Endothelial cell of umbilical vein (primary cell): Measurements from ENCODE around the gene ILKAP. TPM values are rescaled to one million over a fixed set of nuclear protein-coding genes. Genes with fewer than 3 reads are reported as not detected.

Source experiments
- BruUV-seq: library from RNA; stranded (reverse); fragments of 400-500 nt; replicated peaks from 2 replicates; lab custom pipeline; 2021; lab: Mats Ljungman, UMichigan
- CTCF ChIA-PET: fragments of 300-600, 350-600 bp; sonication (Branson Sonifier 250); formaldehyde crosslinking; loops from one replicate; lab custom pipeline; 2021; ENCODE audit warnings: antibody characterized with exemption, inconsistent platforms; lab: Charles Lee
- POLR2A ChIA-PET: fragments of 300-600, 350-600 bp; sonication (Branson Sonifier 250); formaldehyde crosslinking; loops from one replicate; lab custom pipeline; 2021; ENCODE audit warnings: antibody characterized with exemption, inconsistent platforms; lab: Charles Lee
- DNase-seq: peaks from one replicate; pipeline ENCODE4 v3.0.0-alpha.2; 2011; ENCODE audit warnings: low read depth, low spot score
- FAIRE-seq: peaks from 2 replicates; lab custom pipeline; 2011; peaks lifted over from hg19 to GRCh38; lab: Jason Lieb, UNC
- H2AFZ ChIP-seq: 2 replicates; pipeline ENCODE4 v1.6.0; 2012; ENCODE audit warnings: low read depth, low read length, control low read depth, inconsistent platforms
- H3K27ac ChIP-seq: 2 replicates; pipeline ENCODE4 v1.5.1; 2011; ENCODE audit warnings: low read depth, mild to moderate bottlenecking, control low read depth, low read length, moderate library complexity; ENCODE audit not compliant: insufficient read depth
- H3K27me3 ChIP-seq, 2 experiments: 2 replicates each; pipeline versions ENCODE4 v1.6.0 to v1.6.1; 2011; ENCODE audit warnings: low read length in 2 of 2, mixed read lengths in 1 of 2; ENCODE audit not compliant: control insufficient read depth in 2 of 2, insufficient read depth in 2 of 2
- H3K36me3 ChIP-seq, 2 experiments: 2 replicates in 1 of 2; 3 replicates in 1 of 2; pipeline ENCODE4 v1.5.1; 2011; ENCODE audit warnings: low read length in 2 of 2, mild to moderate bottlenecking in 1 of 2, moderate library complexity in 1 of 2; ENCODE audit not compliant: control insufficient read depth in 2 of 2, insufficient read depth in 2 of 2; ENCODE audit errors: extremely low read depth in 1 of 2
- H3K4me1 ChIP-seq: 3 replicates; pipeline ENCODE4 v1.5.1; 2011; ENCODE audit warnings: mild to moderate bottlenecking, low read length; ENCODE audit not compliant: control insufficient read depth, insufficient read depth; ENCODE audit errors: extremely low read depth
- H3K4me2 ChIP-seq: 2 replicates; pipeline ENCODE4 v1.6.1; 2011; ENCODE audit warnings: low read length, control low read depth, mixed read lengths; ENCODE audit not compliant: insufficient read depth
- H3K4me3 ChIP-seq, 3 experiments: fragments of 200-600 bp in 1 of 3; sonication (generic), shearing (Covaris generic) in 1 of 3; replicated peaks in 1 of 3; 2 replicates each; pipeline ENCODE4 v1.5.1; 2011 to 2016; ENCODE audit warnings: control low read depth in 3 of 3, low read length in 3 of 3, mild to moderate bottlenecking in 2 of 3, inconsistent platforms in 1 of 3, low read depth in 1 of 3, moderate library complexity in 1 of 3; ENCODE audit not compliant: insufficient read depth in 1 of 3
- H3K79me2 ChIP-seq: 2 replicates; pipeline ENCODE4 v1.6.0; 2012; ENCODE audit warnings: low read length, inconsistent platforms; ENCODE audit not compliant: control insufficient read depth, insufficient read depth
- H3K9ac ChIP-seq: replicated peaks from 2 replicates; pipeline ENCODE3; 2011; ENCODE audit warnings: low read length, control low read depth; ENCODE audit not compliant: insufficient read depth; ENCODE audit errors: extremely low read depth
- H3K9me1 ChIP-seq: replicated peaks from 3 replicates; pipeline ENCODE4 v1.6.0; 2011; ENCODE audit warnings: mild to moderate bottlenecking, low read length; ENCODE audit not compliant: control insufficient read depth, insufficient read depth; ENCODE audit errors: extremely low read depth
- H3K9me3 ChIP-seq: replicated peaks from 2 replicates; pipeline ENCODE4 v1.5.1; 2012; ENCODE audit warnings: low read length, inconsistent platforms; ENCODE audit not compliant: control insufficient read depth, insufficient read depth
- H4K20me1 ChIP-seq: replicated peaks from 2 replicates; pipeline ENCODE3; 2011; ENCODE audit warnings: mild to moderate bottlenecking, low read length; ENCODE audit not compliant: control insufficient read depth, insufficient read depth; ENCODE audit errors: extremely low read depth
- CTCF ChIP-seq, 2 donors: IDR thresholded peaks; 1 replicate in 1 of 2; 2 replicates in 1 of 2; pipeline ENCODE4 v1.5.1; 2011; ENCODE audit warnings: low read length in 2 of 2, mild to moderate bottlenecking in 2 of 2, moderate library complexity in 2 of 2, control low read depth in 1 of 2, inconsistent platforms in 1 of 2, low read depth in 1 of 2; ENCODE audit not compliant: insufficient read depth in 1 of 2; ENCODE audit errors: extremely low read depth in 1 of 2
- EZH2 ChIP-seq: IDR thresholded peaks from 2 replicates; pipeline ENCODE4 v1.6.1; 2012; ENCODE audit warnings: borderline replicate concordance, low read depth, mild to moderate bottlenecking, moderate library complexity, low read length, inconsistent platforms; ENCODE audit not compliant: severe bottlenecking
- FOS ChIP-seq: IDR thresholded peaks from 2 replicates; pipeline ENCODE4 v1.6.1; 2011; ENCODE audit warnings: mild to moderate bottlenecking, low read length, moderate library complexity, borderline replicate concordance; ENCODE audit not compliant: insufficient read depth
- GATA2 ChIP-seq: IDR thresholded peaks from 2 replicates; pipeline ENCODE4 v1.7.0; 2011; ENCODE audit warnings: low read depth, mild to moderate bottlenecking, moderate library complexity, mixed read lengths, low read length; ENCODE audit not compliant: insufficient read length, insufficient read depth
- JUN ChIP-seq: IDR thresholded peaks from 2 replicates; pipeline ENCODE4 v1.6.1; 2011; ENCODE audit warnings: borderline replicate concordance, low read depth; ENCODE audit not compliant: insufficient read length, insufficient read depth
- MYC ChIP-seq: IDR thresholded peaks from one replicate; pipeline ENCODE4 v1.6.1; 2011; ENCODE audit warnings: mild to moderate bottlenecking, low read depth, low read length
- POLR2A ChIP-seq: IDR thresholded peaks from 2 replicates; pipeline ENCODE4 v1.6.1; 2012; ENCODE audit warnings: low read depth, mild to moderate bottlenecking, control low read depth, low read length
- POLR2AphosphoS5 ChIP-seq: IDR thresholded peaks from 2 replicates; pipeline ENCODE4 v1.6.1; 2012; ENCODE audit warnings: low read depth, mild to moderate bottlenecking, control low read depth, low read length, moderate library complexity; ENCODE audit not compliant: insufficient read depth
- dilution Hi-C: fragments of 300-500 bp; cut with MboI; formaldehyde crosslinking; loops from one replicate; pipeline ENCODE4 v1.15.0; 2019; ENCODE audit warnings: low sequenced_read_pairs; ENCODE audit not compliant: extremely low pct_ligation_motif_present
- intact Hi-C: fragments of 100-400 bp; cut with micrococcal nuclease; formaldehyde crosslinking; loops from one replicate; pipeline ENCODE4 v1.10.0; 2022
- polyA plus RNA-seq, 4 experiments: library from polyadenylated mRNA; depleted of rRNA in 3 of 4; stranded (reverse) in 3 of 4; unstranded in 1 of 4; fragments of >200 nt; gene quantifications; 2 replicates each; pipeline versions ENCODE4 v1.2.1 to v1.2.3, GENCODE V29; 2011 to 2012; ENCODE audit warnings: missing spikeins in 1 of 4
- total RNA-seq: library from RNA; stranded (reverse); gene quantifications from 2 replicates; pipeline ENCODE4 v1.2.3, GENCODE V29; 2021
- TF ChIP-seq, protein P1 (sequence below): IDR thresholded peaks from 2 replicates; pipeline ENCODE4 v1.6.1; 2011; ENCODE audit not compliant: insufficient read depth, insufficient read length

Gene ILKAP
- total and polyA plus RNA-seq, 2 donors (not counting 3 experiments of a cell fraction or from before 2014, with no cell fraction given): 49.2 to 49.8 TPM

- Histone ChIP-seq H3K4me2 (no peak overlapping the region), H3K9me3 (no peaks in the 10 kb centered on the region), H3K9ac (no peak overlapping the region), H2AFZ (no peak overlapping the region), H3K9me1 (no peaks in the 10 kb centered on the region), H3K27ac (no peak overlapping the region), H3K27me3 (no peaks in the 10 kb centered on the region), H3K79me2 (no peaks in the 10 kb centered on the region), H3K4me3 (no peak overlapping the region), H3K4me1 (no peaks in the 10 kb centered on the region), H3K36me3 (no peaks in the 10 kb centered on the region), H4K20me1 (no peaks in the 10 kb centered on the region)
- BruUV-seq: no TSS peak
- no peak for DNase-seq
- CTCF ChIA-PET: no interaction called here
- POLR2A ChIA-PET: no interaction called here
- intact Hi-C loops: no loop called here
- no peak for FAIRE-seq
- dilution Hi-C loops: no loop called here
- TF ChIP-seq GATA2: no peak
- no peak for TF ChIP-seq JUN
- TF ChIP-seq POLR2A: no peak
- TF ChIP-seq EZH2: no peak
- TF ChIP-seq, protein P1, sequence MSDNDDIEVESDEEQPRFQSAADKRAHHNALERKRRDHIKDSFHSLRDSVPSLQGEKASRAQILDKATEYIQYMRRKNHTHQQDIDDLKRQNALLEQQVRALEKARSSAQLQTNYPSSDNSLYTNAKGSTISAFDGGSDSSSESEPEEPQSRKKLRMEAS: no peak
- no peak for TF ChIP-seq FOS
- no peak for TF ChIP-seq POLR2AphosphoS5
- no peak for TF ChIP-seq MYC
- TF ChIP-seq CTCF (IDR thresholded peaks at IDR 0.05; ENCODE audit: extremely low read depth in 1 of 2, insufficient read depth in 1 of 2, low read depth in 1 of 2, low read length in 2 of 2): no peak
These were observed 54.5 kb downstream of the ILKAP start for GRCh38 chr2:238148981-238149380.
